ENCODE results near the gene PACS2. TPM values are rescaled to one million over a fixed set of nuclear protein-coding genes. Genes with fewer than 3 reads are reported as not detected.

The PACS2 gene
- total and polyA plus RNA-seq, 4 donors, result 5.1 to 21.9 (median 9.8) TPM

GRCh38 chr14:105425823-105426247 is 111.3 kb downstream of the PACS2 start (continued):
- no peak for TF ChIP-seq ZBTB33 (IDR thresholded peaks at IDR 0.05)
- TF ChIP-seq GABPA (IDR thresholded peaks at IDR 0.05 in 1 of 2, conservative IDR thresholded peaks at IDR 0.05 in 1 of 2), result no peak

- Histone ChIP-seq H3K9ac (ENCODE audit: low read depth in 1 of 2, low read length in 2 of 2) (no peak overlapping the region), H3K36me3 (ENCODE audit: control insufficient read depth in 4 of 4, insufficient read depth in 3 of 4, low read depth in 1 of 4, low read length in 3 of 4) (peaks cover 0 to 6% (median 2%) of the 10 kb centered on the region in 4 donors), H3K4me1 (ENCODE audit: control insufficient read depth in 4 of 4, insufficient read depth in 4 of 4, low read length in 3 of 4) (peaks cover 9 to 25% (median 13%) of the 10 kb centered on the region in 4 donors), H3K27me3 (ENCODE audit: control insufficient read depth in 4 of 4, insufficient read depth in 4 of 4, low read length in 3 of 4) (no peaks in the 10 kb centered on the region), H3K4me3 (ENCODE audit: low read depth in 1 of 3, low read length in 3 of 3) (no peak overlapping the region), H3K9me3 (ENCODE audit: control insufficient read depth in 4 of 4, low read length in 3 of 4) (no peaks in the 10 kb centered on the region), H3K27ac (ENCODE audit: low read depth in 1 of 2, low read length in 2 of 2) (no peak overlapping the region)
- TF ChIP-seq FOXA1 (IDR thresholded peaks at IDR 0.05) (no peak), EGR1 (IDR thresholded peaks at IDR 0.05; ENCODE audit: low read depth in 2 of 2) (no peak), HNF4G (IDR thresholded peaks at IDR 0.05) (no peak), REST (IDR thresholded peaks at IDR 0.05) (no peak)
- DNase-seq (ENCODE audit: low spot score), result no peak
- WGBS, result 98% methylated on average over 21 of the region's 21 CpGs
These were observed 112.0 kb downstream of the PACS2 start for GRCh38 chr14:105426416-105427130.

- Histone ChIP-seq H3K27ac (ENCODE audit: low read depth in 1 of 2, low read length in 2 of 2) (no peak overlapping the region), H3K4me3 (ENCODE audit: low read depth in 1 of 3, low read length in 3 of 3) (no peak overlapping the region), H3K36me3 (ENCODE audit: control insufficient read depth in 4 of 4, insufficient read depth in 3 of 4, low read depth in 1 of 4, low read length in 3 of 4) (peaks cover 0 to 6% (median 2%) of the 10 kb centered on the region in 4 donors), H3K9me3 (ENCODE audit: control insufficient read depth in 4 of 4, low read length in 3 of 4) (no peaks in the 10 kb centered on the region), H3K27me3 (ENCODE audit: control insufficient read depth in 4 of 4, insufficient read depth in 4 of 4, low read length in 3 of 4) (no peaks in the 10 kb centered on the region), H3K9ac (ENCODE audit: low read depth in 1 of 2, low read length in 2 of 2) (no peak overlapping the region), H3K4me1 (ENCODE audit: control insufficient read depth in 4 of 4, insufficient read depth in 4 of 4, low read length in 3 of 4) (peaks cover 3 to 18% (median 8%) of the 10 kb centered on the region in 4 donors)
- DNase-seq (ENCODE audit: low spot score), result no peak
- 98% methylated on average over 10 of the region's 10 CpGs for WGBS
- TF ChIP-seq RAD21 (IDR thresholded peaks at IDR 0.05), result no peak
- no peak for TF ChIP-seq GABPA (IDR thresholded peaks at IDR 0.05 in 1 of 2, conservative IDR thresholded peaks at IDR 0.05 in 1 of 2)
- no peak for TF ChIP-seq HNF4A (conservative IDR thresholded peaks at IDR 0.05)
These were observed 112.9 kb downstream of the PACS2 start for GRCh38 chr14:105427412-105427811.
